T-helper 1 cell treated with Interleukin-12 subunit alpha and Interleukin-12 subunit beta and Interleukin-4 antibody, amounts not matched to agents 30 μg/mL and 1 μg/mL, for 36 hours (primary cell): ENCODE data around the gene HDAC4.
A peak's percentile ranks its signal among the peaks of the same experiment; 100 is the strongest.

Experiments
- H3K27ac Mint-ChIP-seq: one replicate; pipeline ENCODE4 v1.8.0; 2021; ENCODE audit warnings: mild to moderate bottlenecking, mixed read lengths
- H3K27me3 Mint-ChIP-seq: one replicate; pipeline ENCODE4 v1.8.0; 2021; ENCODE audit warnings: low read depth, mixed read lengths
- H3K36me3 Mint-ChIP-seq: one replicate; pipeline ENCODE4 v1.8.0; 2021; ENCODE audit warnings: low read depth, mixed read lengths
- H3K4me1 Mint-ChIP-seq: one replicate; pipeline ENCODE4 v1.8.0; 2021; ENCODE audit warnings: low read depth, mixed read lengths
- H3K4me3 Mint-ChIP-seq: one replicate; pipeline ENCODE4 v1.8.0; 2021; ENCODE audit warnings: mild to moderate bottlenecking, moderate library complexity, mixed read lengths
- H3K9me3 Mint-ChIP-seq: one replicate; pipeline ENCODE4 v1.8.0; 2021; ENCODE audit warnings: mixed read lengths

The HDAC4 gene

GRCh38 chr2:239236808-239237205 lies 164.0 kb downstream of the HDAC4 start:
- no peaks in the 10 kb centered on the region for H3K9me3 Mint-ChIP-seq
- H3K27ac Mint-ChIP-seq: no peak overlapping the region
- peaks cover 19% of the 10 kb centered on the region for H3K36me3 Mint-ChIP-seq
- no peak overlapping the region for H3K4me3 Mint-ChIP-seq
- H3K27me3 Mint-ChIP-seq: no peaks in the 10 kb centered on the region
- peaks cover 32% of the 10 kb centered on the region for H3K4me1 Mint-ChIP-seq

DNA sequence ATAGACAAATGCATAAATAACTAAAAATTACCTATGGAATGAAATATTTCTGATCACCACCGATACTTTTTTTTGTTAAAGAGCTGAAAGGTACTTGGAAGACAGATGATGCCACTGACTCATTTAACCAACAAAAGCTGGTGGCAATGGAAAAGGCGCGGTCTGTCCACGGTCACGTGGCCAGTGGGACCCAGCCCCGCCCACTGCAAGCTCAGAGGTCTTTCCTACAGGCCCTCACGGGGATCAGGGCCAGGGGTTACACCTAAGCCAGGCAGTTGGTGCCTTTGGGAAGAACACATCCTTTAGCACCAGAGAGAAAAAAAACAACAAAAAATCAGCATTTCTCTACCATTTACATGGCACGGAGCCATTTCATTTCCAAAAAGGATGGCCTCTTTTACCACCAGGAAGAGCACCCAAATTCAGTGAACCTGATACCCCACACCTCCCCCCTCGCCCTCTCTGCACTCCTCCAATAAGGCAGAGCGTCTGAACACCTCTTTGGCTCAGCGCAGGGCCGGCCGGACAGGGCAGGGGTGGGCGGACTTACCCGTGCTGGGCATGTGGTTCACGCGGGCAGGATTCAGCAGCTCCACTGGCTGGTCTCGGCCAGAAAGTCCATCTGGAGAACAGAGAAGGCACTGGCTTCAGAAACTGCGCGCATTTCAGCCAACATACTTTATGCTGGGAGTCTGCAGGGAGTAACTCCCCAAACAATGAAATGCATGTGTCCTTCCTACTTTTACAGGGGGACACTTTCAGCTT lies 164.6 kb downstream of the HDAC4 start:
- no peak overlapping the region for H3K27ac Mint-ChIP-seq
- H3K4me3 Mint-ChIP-seq: no peak overlapping the region
- H3K36me3 Mint-ChIP-seq: peaks cover 18% of the 10 kb centered on the region
- H3K27me3 Mint-ChIP-seq: no peaks in the 10 kb centered on the region
- no peaks in the 10 kb centered on the region for H3K9me3 Mint-ChIP-seq
- H3K4me1 Mint-ChIP-seq: peaks cover 28% of the 10 kb centered on the region

DNA sequence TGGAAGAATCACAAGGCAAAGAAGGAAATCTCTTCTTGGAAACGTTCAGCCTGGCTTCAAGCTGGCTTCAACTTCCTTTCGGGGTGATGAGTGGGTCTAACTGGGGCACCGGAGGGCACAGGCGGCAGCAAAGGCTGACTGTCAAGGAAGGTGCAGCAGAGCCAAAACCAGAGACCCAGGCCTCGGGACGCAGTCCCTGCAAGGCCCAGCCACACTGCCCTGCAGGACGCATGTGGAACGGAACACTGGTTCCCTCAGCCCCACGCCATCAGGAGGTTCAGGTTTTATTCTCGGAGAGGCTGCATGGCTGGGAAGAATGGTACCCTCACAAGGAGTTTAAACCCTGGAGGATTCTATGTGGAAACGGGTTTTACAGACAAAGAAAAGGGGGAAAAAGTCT lies 165.5 kb downstream of the HDAC4 start:
- Mint-ChIP-seq H3K36me3 (peaks cover 20% of the 10 kb centered on the region), H3K4me1 (peaks cover 33% of the 10 kb centered on the region), H3K4me3 (no peak overlapping the region), H3K27ac (no peak overlapping the region), H3K9me3 (no peaks in the 10 kb centered on the region), H3K27me3 (no peaks in the 10 kb centered on the region)

DNA sequence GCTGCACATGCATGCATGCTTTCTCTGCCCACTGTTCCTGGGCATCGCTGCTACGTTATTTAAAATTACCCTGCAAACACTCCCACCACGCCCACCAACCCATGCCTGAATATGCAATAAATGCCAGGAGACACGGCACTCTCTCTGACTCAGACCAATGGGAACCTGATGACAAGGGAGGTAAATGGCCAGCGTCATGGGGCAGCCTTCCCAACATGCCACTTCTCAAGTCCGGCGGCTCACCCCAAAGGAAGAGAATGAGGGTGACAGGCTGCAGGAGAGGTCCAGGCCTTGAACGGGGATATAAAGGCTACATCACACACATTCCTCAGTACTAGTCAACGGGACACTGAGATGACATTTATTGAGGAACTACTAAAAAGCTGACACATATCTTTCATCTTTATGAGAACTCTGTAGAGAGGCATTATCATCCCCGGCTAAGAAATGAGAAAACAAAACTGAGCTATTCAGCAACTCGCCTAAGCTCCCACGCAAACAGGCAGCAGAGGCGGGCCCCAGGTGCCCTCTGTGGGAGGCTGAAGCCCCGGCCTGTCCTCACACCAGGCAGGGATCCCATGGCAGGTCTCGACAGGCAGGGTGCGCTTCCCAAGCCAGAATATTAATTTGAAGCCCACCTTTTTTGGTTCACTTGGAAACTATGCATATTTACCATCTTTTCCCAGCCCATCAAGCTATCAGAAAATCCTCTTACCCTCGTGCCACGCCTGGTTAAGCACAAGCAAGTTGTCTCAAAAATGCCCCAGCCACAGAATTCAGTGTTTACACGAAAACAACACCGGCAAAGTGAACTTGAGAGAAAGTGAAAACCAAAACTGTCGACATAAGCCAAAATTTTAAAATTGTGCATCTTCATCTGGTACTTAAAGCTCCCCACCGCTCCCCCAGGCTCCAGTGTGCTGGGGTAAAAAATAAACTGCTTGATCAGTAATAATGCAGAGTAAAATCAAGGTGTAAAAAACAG lies 166.3 kb downstream of the HDAC4 start:
- Mint-ChIP-seq H3K27ac (no peak overlapping the region), H3K4me1 (peaks cover 33% of the 10 kb centered on the region), H3K9me3 (no peaks in the 10 kb centered on the region)

DNA sequence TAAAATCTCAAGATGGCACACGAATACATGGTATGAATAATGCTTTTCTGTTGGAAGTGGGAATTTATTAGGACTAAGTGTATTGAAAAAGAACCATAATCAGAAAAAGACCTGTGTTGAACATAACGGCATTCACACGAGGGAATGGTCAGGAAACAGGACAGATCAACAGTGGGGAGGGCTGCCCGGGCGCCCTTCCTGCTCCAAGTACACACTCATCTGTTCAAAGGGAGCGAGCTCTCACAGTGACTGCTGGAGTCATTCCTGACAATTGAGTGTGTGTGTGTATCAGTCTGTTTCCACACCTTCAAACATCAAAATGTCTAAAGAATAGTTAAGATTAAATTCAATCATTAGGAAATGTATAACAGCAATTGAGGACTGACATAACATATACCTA lies 167.2 kb downstream of the HDAC4 start:
- Mint-ChIP-seq H3K9me3 (no peaks in the 10 kb centered on the region), H3K27ac (no peak overlapping the region), H3K27me3 (no peaks in the 10 kb centered on the region), H3K4me1 (peaks cover 33% of the 10 kb centered on the region), H3K36me3 (peaks cover 20% of the 10 kb centered on the region), H3K4me3 (no peak overlapping the region)

More for the DNA sequence above, 166.3 kb downstream of the HDAC4 start:
- no peak overlapping the region for H3K4me3 Mint-ChIP-seq
- H3K36me3 Mint-ChIP-seq: peaks cover 20% of the 10 kb centered on the region
- H3K27me3 Mint-ChIP-seq: no peaks in the 10 kb centered on the region

- H3K27ac Mint-ChIP-seq: peak overlapping the region; percentile 70
- H3K4me1 Mint-ChIP-seq: peaks cover 30% of the 10 kb centered on the region
- H3K27me3 Mint-ChIP-seq: no peaks in the 10 kb centered on the region
- H3K36me3 Mint-ChIP-seq: peaks cover 17% of the 10 kb centered on the region
- H3K4me3 Mint-ChIP-seq: peak overlapping the region; percentile 55
- H3K9me3 Mint-ChIP-seq: no peaks in the 10 kb centered on the region
Measured at GRCh38 chr2:239232195-239232578, 168.6 kb downstream of the HDAC4 start.

DNA sequence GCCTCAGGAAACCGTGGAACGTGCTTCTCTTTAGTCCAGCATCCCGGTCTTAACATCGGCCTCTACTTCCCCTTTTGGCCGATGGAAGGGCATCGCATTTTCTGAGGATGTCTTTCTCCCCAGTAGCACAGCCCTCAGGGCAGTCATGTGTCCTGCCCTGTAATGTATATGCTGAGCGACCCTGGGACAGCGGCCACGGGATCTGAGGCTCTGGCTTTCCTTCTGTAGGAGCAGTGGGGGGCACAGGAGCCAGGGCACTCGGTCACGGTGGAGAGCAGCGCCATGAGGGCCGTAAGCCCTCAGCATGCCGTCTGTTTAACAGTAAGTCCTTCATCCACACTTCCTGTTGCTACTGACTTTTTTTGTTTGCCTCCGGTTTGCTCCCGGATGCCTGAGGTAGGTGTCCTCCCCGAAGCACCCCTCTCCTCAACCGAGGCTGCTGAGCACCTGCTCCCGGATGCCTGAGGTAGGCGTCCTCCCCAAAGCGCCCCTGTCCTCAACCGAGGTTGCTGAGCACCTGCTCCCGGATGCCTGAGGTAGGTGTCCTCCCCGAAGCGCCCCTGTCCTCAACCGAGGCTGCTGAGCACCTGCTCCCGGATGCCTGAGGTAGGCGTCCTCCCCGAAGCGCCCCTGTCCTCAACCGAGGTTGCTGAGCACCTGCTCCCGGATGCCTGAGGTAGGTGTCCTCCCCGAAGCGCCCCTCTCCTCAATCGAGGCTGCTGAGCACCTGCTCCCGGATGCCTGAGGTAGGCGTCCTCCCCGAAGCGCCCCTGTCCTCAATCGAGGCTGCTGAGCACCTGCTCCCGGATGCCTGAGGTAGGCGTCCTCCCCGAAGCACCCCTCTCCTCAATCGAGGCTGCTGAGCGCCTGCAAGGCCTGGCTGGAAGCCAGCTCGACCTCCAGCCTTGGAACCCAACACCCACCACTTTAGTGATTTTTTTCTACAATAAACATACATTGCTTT lies 169.3 kb downstream of the HDAC4 start:
- Mint-ChIP-seq H3K9me3 (no peaks in the 10 kb centered on the region), H3K27me3 (no peaks in the 10 kb centered on the region), H3K4me1 (peaks cover 36% of the 10 kb centered on the region), H3K4me3 (peak overlapping the region; percentile 34), H3K27ac (peak overlapping the region; percentile 80), H3K36me3 (peaks cover 17% of the 10 kb centered on the region)

DNA sequence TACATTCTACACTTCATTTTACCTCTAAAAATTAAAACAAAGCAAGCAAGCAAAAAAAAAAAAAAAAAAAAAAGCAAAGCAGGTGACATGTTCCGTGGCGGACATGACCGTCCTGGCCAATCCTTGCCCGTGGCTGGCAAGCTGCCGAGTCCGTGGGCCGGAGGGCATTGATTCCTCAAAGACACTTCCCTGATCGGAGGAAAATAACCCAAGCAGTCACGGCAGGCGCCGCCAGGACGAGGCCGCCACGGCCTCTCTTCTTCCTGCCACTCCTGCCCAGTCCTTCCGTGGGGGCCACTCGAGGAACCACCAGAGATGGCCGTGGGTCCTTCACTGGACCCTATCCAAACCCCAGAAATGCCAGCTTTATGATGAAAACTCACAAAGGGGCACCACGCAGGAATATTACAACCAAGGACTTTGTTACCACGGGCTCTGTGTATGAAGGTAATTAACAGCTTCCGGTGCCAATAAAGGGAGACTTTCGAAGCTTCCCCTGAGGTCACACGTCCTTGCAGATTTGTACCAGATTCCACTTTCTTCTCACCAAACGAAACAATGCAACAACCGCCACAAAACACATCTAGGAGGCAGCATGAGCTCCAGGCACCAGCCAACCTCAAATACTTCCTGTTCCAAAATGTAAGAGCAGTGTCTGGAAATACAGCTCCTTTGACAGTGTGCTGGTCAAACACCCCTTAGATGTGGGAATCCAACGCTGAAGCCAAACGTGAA lies 170.3 kb downstream of the HDAC4 start:
- Mint-ChIP-seq H3K9me3 (no peaks in the 10 kb centered on the region), H3K4me3 (peak overlapping the region; percentile 34), H3K36me3 (peaks cover 17% of the 10 kb centered on the region), H3K4me1 (peaks cover 43% of the 10 kb centered on the region), H3K27me3 (no peaks in the 10 kb centered on the region), H3K27ac (peak overlapping the region; percentile 80)

GRCh38 chr2:239229545-239230279 lies 171.1 kb downstream of the HDAC4 start:
- Mint-ChIP-seq H3K4me1 (peaks cover 43% of the 10 kb centered on the region), H3K4me3 (no peak overlapping the region)

DNA sequence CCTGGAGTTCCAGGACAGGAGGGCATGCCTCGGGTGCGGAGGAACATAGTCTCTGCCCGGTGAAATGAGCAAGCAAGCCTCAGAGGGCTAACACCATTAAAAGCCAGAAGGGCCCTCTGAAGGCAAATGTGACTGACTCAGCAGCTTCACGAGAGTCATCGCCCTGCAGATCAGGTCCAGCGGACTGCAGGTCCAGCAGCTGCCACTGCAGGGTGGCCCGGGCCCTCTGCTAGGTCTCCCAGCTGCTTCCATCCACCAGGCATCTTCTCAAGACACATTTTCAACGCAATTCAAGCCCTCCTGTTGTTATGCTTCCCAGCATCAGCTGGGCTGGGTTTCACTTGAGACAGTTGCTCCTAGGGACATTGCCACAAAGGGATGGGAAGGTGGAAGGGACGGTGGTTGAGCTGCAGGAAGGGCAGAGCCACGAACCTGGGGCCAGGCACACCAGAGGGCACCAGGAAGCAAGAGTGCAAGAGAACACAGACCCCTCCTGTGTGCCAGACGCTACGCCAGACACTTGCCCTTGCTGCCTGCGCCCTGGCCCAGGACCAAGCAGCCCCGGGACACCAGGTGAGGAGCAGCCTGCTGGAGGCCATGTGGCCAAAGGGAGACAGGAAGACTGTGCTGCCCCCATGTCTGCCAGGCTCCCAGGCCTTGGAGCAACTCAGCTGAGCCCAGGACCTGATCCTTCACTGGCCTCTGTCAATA lies 173.0 kb downstream of the HDAC4 start:
- H3K27me3 Mint-ChIP-seq: no peaks in the 10 kb centered on the region
- peaks cover 9% of the 10 kb centered on the region for H3K36me3 Mint-ChIP-seq
- H3K4me1 Mint-ChIP-seq: peaks cover 47% of the 10 kb centered on the region
- H3K4me3 Mint-ChIP-seq: no peak overlapping the region
- H3K9me3 Mint-ChIP-seq: no peaks in the 10 kb centered on the region
- no peak overlapping the region for H3K27ac Mint-ChIP-seq

More at GRCh38 chr2:239229545-239230279, 171.1 kb downstream of the HDAC4 start:
- Mint-ChIP-seq H3K27me3 (no peaks in the 10 kb centered on the region), H3K9me3 (no peaks in the 10 kb centered on the region), H3K36me3 (peaks cover 17% of the 10 kb centered on the region), H3K27ac (no peak overlapping the region)

DNA sequence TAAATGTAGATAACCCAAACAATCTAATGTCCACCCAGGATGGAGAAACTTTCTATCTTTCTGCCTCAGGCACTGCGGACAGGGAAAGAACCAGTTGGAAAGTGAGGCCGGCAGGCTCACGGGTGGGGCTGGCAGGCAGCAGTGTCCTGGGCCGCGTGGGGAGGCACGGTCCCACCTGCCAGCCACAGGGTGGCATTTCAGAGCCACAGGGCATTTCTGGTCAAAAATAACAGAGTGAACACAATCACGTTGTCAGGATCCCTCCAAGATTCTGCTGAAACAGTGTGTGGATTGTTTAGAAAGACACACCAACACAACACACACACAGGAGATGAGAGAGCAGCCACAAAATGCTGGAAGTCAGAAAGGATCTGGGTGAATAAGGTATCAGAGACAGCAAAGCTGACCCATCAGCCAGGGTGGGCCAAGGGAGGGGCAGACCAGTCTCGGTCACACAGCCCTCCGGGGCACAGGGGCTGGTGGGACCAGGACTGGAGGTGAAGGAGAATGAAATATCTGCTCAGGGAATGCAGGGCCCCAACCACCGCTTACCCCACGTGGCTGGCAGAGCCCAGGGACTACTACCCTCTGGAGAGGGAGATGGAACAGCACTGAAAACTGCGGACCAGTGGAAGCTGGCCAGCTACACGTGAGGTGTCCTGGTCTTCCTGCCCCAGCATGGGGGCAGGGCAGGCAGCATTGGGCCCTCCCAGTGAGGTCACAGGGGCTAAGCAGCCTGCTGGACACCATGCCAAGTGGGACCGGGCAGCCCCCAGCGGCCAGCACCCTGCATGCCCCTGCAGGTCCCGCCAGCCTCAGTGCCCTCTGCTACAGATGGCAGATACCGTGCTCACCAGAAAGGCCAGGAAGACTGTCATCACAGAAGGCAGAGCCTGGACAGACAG lies 173.9 kb downstream of the HDAC4 start:
- Mint-ChIP-seq H3K4me1 (peaks cover 53% of the 10 kb centered on the region), H3K9me3 (no peaks in the 10 kb centered on the region), H3K36me3 (peaks cover 9% of the 10 kb centered on the region), H3K27me3 (no peaks in the 10 kb centered on the region), H3K4me3 (no peak overlapping the region), H3K27ac (no peak overlapping the region)
